Stimulated activated memory B cell treated with anti-CD40 and anti-IgM and Interleukin-4, amounts not matched to agents 10 μg/mL and 1 μg/mL and 100 μg/mL, for 72 hours (primary cell): ENCODE measurements around the gene DUSP9.
"Not testable (repeated sequence)": the region's sequence is repeated elsewhere in the genome, so short reads cannot be mapped to it uniquely, and the experiment has no call there.

Experiments
- ATAC-seq: fragments of 150-1000 bp; cut with Tn5 transposase; 2 replicates; pipeline ENCODE4 v1.10.0; 2021
- H3K27ac Mint-ChIP-seq: one replicate; pipeline ENCODE4 v1.8.0; 2022; ENCODE audit warnings: mild to moderate bottlenecking, mixed read lengths
- H3K27me3 Mint-ChIP-seq: one replicate; pipeline ENCODE4 v1.8.0; 2022; ENCODE audit warnings: mixed read lengths
- H3K36me3 Mint-ChIP-seq: one replicate; pipeline ENCODE4 v1.8.0; 2022; ENCODE audit warnings: mixed read lengths
- H3K4me1 Mint-ChIP-seq: one replicate; pipeline ENCODE4 v1.8.0; 2022; ENCODE audit warnings: mixed read lengths
- H3K4me3 Mint-ChIP-seq: one replicate; pipeline ENCODE4 v1.8.0; 2022; ENCODE audit warnings: mild to moderate bottlenecking, moderate library complexity, mixed read lengths
- H3K9me3 Mint-ChIP-seq: one replicate; pipeline ENCODE4 v1.8.0; 2022; ENCODE audit warnings: mixed read lengths

DUSP9 gene

GRCh38 chrX:153668423-153669173 lies 21.6 kb downstream of the DUSP9 start:
- Mint-ChIP-seq H3K4me3 (no peak overlapping the region), H3K4me1 (peaks cover 16% of the 10 kb centered on the region), H3K36me3 (no peaks in the 10 kb centered on the region), H3K9me3 (no peaks in the 10 kb centered on the region), H3K27me3 (peaks cover 47% of the 10 kb centered on the region), H3K27ac (no peak overlapping the region)
- no peak for ATAC-seq

- Mint-ChIP-seq H3K27me3 (peaks cover 53% of the 10 kb centered on the region), H3K4me3 (no peak overlapping the region), H3K27ac (no peak overlapping the region), H3K36me3 (no peaks in the 10 kb centered on the region), H3K9me3 (no peaks in the 10 kb centered on the region), H3K4me1 (peaks cover 16% of the 10 kb centered on the region)
- no peak for ATAC-seq
Observed at GRCh38 chrX:153669174-153669890, 22.3 kb downstream of the DUSP9 start.

GRCh38 chrX:153669901-153670731 lies 23.1 kb downstream of the DUSP9 start:
- no peak for ATAC-seq
- Mint-ChIP-seq H3K36me3 (no peaks in the 10 kb centered on the region), H3K4me1 (peaks cover 16% of the 10 kb centered on the region), H3K4me3 (no peak overlapping the region), H3K27me3 (peaks cover 61% of the 10 kb centered on the region), H3K27ac (no peak overlapping the region), H3K9me3 (no peaks in the 10 kb centered on the region)

GRCh38 chrX:153670748-153671588 lies 24.0 kb downstream of the DUSP9 start:
- peaks cover 16% of the 10 kb centered on the region for H3K4me1 Mint-ChIP-seq
- no peaks in the 10 kb centered on the region for H3K36me3 Mint-ChIP-seq
- H3K9me3 Mint-ChIP-seq: no peaks in the 10 kb centered on the region
- ATAC-seq: no peak
- no peak overlapping the region for H3K4me3 Mint-ChIP-seq
- H3K27ac Mint-ChIP-seq: no peak overlapping the region
- peaks cover 57% of the 10 kb centered on the region for H3K27me3 Mint-ChIP-seq

- Mint-ChIP-seq H3K4me1 (peaks cover 16% of the 10 kb centered on the region), H3K4me3 (no peak overlapping the region), H3K9me3 (no peaks in the 10 kb centered on the region), H3K27me3 (peaks cover 53% of the 10 kb centered on the region), H3K27ac (no peak overlapping the region), H3K36me3 (no peaks in the 10 kb centered on the region)
- no peak for ATAC-seq
Observed at GRCh38 chrX:153671589-153672530, 24.9 kb downstream of the DUSP9 start.

- Mint-ChIP-seq H3K4me3 (peak overlapping the region; percentile 24), H3K36me3 (no peaks in the 10 kb centered on the region), H3K27me3 (peaks cover 46% of the 10 kb centered on the region), H3K4me1 (peaks cover 13% of the 10 kb centered on the region), H3K9me3 (no peaks in the 10 kb centered on the region), H3K27ac (no peak overlapping the region)
- no peak for ATAC-seq
Observed at GRCh38 chrX:153672531-153673427, 25.8 kb downstream of the DUSP9 start.

- no peaks in the 10 kb centered on the region for H3K36me3 Mint-ChIP-seq
- peak within 1 kb of the TSS; percentile 30 for H3K4me3 Mint-ChIP-seq
- H3K27me3 Mint-ChIP-seq: peaks cover 40% of the 10 kb centered on the region
- peaks cover 8% of the 10 kb centered on the region for H3K4me1 Mint-ChIP-seq
- ATAC-seq: no peak
- no peak within 1 kb of the TSS for H3K27ac Mint-ChIP-seq
- no peaks in the 10 kb centered on the region for H3K9me3 Mint-ChIP-seq
Observed at GRCh38 chrX:153673428-153674218, 26.6 kb downstream of the DUSP9 start, which contains the start of gene PNCK. Gene PNCK, minus strand, starts transcription at chrX:153673813. Its CDS starts 737 bp downstream, at chrX:153673076.

GRCh38 chrX:153674219-153674851 lies 27.3 kb downstream of the DUSP9 start:
- Mint-ChIP-seq H3K9me3 (no peaks in the 10 kb centered on the region), H3K4me1 (peaks cover 8% of the 10 kb centered on the region), H3K36me3 (no peaks in the 10 kb centered on the region), H3K4me3 (peak overlapping the region; percentile 30), H3K27me3 (peaks cover 40% of the 10 kb centered on the region), H3K27ac (no peak overlapping the region)
- no peak for ATAC-seq

- Mint-ChIP-seq H3K9me3 (no peaks in the 10 kb centered on the region), H3K4me3 (no peak overlapping the region), H3K27ac (no peak overlapping the region), H3K27me3 (no peaks in the 10 kb centered on the region), H3K36me3 (no peaks in the 10 kb centered on the region), H3K4me1 (no peaks in the 10 kb centered on the region)
- ATAC-seq: no peak
Observed at GRCh38 chrX:153681175-153681574, 34.2 kb downstream of the DUSP9 start.

GRCh38 chrX:153683486-153683885 lies 36.5 kb downstream of the DUSP9 start:
- not testable (repeated sequence) for H3K27me3 Mint-ChIP-seq, H3K36me3 Mint-ChIP-seq, H3K9me3 Mint-ChIP-seq, H3K4me3 Mint-ChIP-seq, H3K4me1 Mint-ChIP-seq, ATAC-seq, H3K27ac Mint-ChIP-seq

GRCh38 chrX:153684467-153685155 lies 37.6 kb downstream of the DUSP9 start:
- no peak for ATAC-seq
- Mint-ChIP-seq H3K27me3 (peaks cover 8% of the 10 kb centered on the region), H3K4me1 (peaks cover 6% of the 10 kb centered on the region), H3K9me3 (no peaks in the 10 kb centered on the region), H3K36me3 (no peaks in the 10 kb centered on the region), H3K4me3 (no peak overlapping the region), H3K27ac (no peak overlapping the region)

GRCh38 chrX:153685156-153685536 lies 38.1 kb downstream of the DUSP9 start:
- no peaks in the 10 kb centered on the region for H3K9me3 Mint-ChIP-seq
- no peak overlapping the region for H3K4me3 Mint-ChIP-seq
- ATAC-seq: no peak

More at GRCh38 chrX:153685156-153685536, 38.1 kb downstream of the DUSP9 start:
- Mint-ChIP-seq H3K27me3 (peaks cover 12% of the 10 kb centered on the region), H3K4me1 (peaks cover 6% of the 10 kb centered on the region), H3K36me3 (no peaks in the 10 kb centered on the region), H3K27ac (no peak overlapping the region)
